Parathyroid adenoma (tissue), 2 donors: ENCODE measurements around the gene DNAJB8.

Source experiments
- H2AFZ ChIP-seq: fragments of 300-600 bp; sonication (generic); one replicate; pipeline ENCODE4 v1.7.0; 2017; ENCODE audit warnings: antibody characterized with exemption, mild to moderate bottlenecking
- H3K27ac ChIP-seq: fragments of 300-600 bp; sonication (generic); one replicate; pipeline ENCODE4 v1.7.0; 2017
- H3K27me3 ChIP-seq: fragments of 300-600 bp; sonication (generic); one replicate; pipeline ENCODE4 v1.7.0; 2017; ENCODE audit warnings: low read length; ENCODE audit not compliant: control insufficient read depth, insufficient read depth
- H3K36me3 ChIP-seq: fragments of 300-600 bp; sonication (generic); one replicate; pipeline ENCODE4 v1.7.0; 2017; ENCODE audit warnings: low read length; ENCODE audit not compliant: control insufficient read depth, insufficient read depth
- H3K4me1 ChIP-seq: fragments of 300-600 bp; sonication (generic); one replicate; pipeline ENCODE4 v1.7.0; 2017; ENCODE audit warnings: control low read depth
- H3K4me2 ChIP-seq: fragments of 300-600 bp; sonication (generic); one replicate; pipeline ENCODE4 v1.7.0; 2017; ENCODE audit warnings: low read length
- H3K4me3 ChIP-seq: fragments of 300-600 bp; sonication (generic); one replicate; pipeline ENCODE4 v1.7.0; 2017; ENCODE audit warnings: low read depth, low read length
- H3K79me2 ChIP-seq: fragments of 300-600 bp; sonication (generic); one replicate; pipeline ENCODE4 v1.7.0; 2017; ENCODE audit warnings: control low read depth
- H3K9ac ChIP-seq: fragments of 300-600 bp; sonication (generic); one replicate; pipeline ENCODE4 v1.7.0; 2017; ENCODE audit warnings: mild to moderate bottlenecking
- H3K9me3 ChIP-seq: fragments of 300-600 bp; sonication (generic); one replicate; pipeline ENCODE4 v1.7.0; 2017; ENCODE audit warnings: low read length; ENCODE audit not compliant: control insufficient read depth
- CTCF ChIP-seq: fragments of 300-600 bp; sonication (generic); IDR thresholded peaks from one replicate; pipeline ENCODE4 v1.7.0; 2017; ENCODE audit warnings: antibody characterized with exemption, mild to moderate bottlenecking
- donor health status: primary hyperparathyroidism.

The DNAJB8 gene

GRCh38 chr3:128442949-128443348, 23.7 kb downstream of the DNAJB8 start:
- Histone ChIP-seq H3K4me2 (no peak overlapping the region), H3K27me3 (no peaks in the 10 kb centered on the region), H2AFZ (no peak overlapping the region), H3K36me3 (no peaks in the 10 kb centered on the region), H3K9me3 (no peaks in the 10 kb centered on the region), H3K27ac (no peak overlapping the region), H3K79me2 (no peaks in the 10 kb centered on the region), H3K9ac (no peak overlapping the region), H3K4me1 (no peaks in the 10 kb centered on the region), H3K4me3 (no peak overlapping the region)
- no peak for TF ChIP-seq CTCF

- no peak for TF ChIP-seq CTCF
- no peaks in the 10 kb centered on the region for H3K79me2 ChIP-seq
- no peak overlapping the region for H3K9ac ChIP-seq
- H3K27me3 ChIP-seq: no peaks in the 10 kb centered on the region
- H3K9me3 ChIP-seq: no peaks in the 10 kb centered on the region
- H3K27ac ChIP-seq: no peak overlapping the region
- no peaks in the 10 kb centered on the region for H3K4me1 ChIP-seq
- H3K4me2 ChIP-seq: no peak overlapping the region
- no peak overlapping the region for H2AFZ ChIP-seq
- no peak overlapping the region for H3K4me3 ChIP-seq
- H3K36me3 ChIP-seq: no peaks in the 10 kb centered on the region
Observed at GRCh38 chr3:128442070-128442469, 24.6 kb downstream of the DNAJB8 start.

GRCh38 chr3:128439226-128439625, 27.5 kb downstream of the DNAJB8 start:
- no peaks in the 10 kb centered on the region for H3K27me3 ChIP-seq
- no peak overlapping the region for H3K27ac ChIP-seq
- H3K79me2 ChIP-seq: no peaks in the 10 kb centered on the region
- H2AFZ ChIP-seq: no peak overlapping the region
- H3K9me3 ChIP-seq: no peaks in the 10 kb centered on the region
- H3K4me3 ChIP-seq: no peak overlapping the region
- H3K4me2 ChIP-seq: no peak overlapping the region
- no peak for TF ChIP-seq CTCF
- H3K4me1 ChIP-seq: peaks cover 12% of the 10 kb centered on the region
- no peaks in the 10 kb centered on the region for H3K36me3 ChIP-seq
- H3K9ac ChIP-seq: no peak overlapping the region

DNA sequence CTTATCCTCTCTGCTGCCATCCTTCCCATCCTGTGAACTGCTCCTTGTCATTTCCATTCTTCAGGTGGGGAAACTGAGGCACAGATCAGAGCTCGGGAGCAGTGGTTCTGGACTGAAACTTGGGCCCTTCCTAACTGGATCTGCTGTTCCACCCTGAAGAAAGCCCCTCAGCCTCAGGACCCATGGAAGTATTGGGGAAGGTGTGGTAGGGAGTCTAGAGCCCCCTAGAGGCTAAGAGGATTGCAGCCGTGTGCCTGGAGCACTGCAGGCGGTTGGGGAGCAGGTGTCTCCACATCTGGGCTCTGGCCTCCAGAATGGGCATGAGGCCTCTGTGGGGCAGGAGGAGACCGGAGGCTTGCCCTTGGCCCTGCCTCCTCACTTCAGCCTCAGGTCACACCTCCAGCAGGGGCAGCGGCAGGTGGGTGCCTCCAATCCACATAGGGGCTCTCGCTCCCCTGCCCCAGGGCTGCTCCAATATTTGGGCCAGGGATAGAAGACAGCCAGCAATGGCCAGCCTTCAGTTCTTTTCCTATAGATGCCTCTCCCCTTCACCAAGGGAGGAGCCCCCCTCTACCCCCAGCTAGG, 28.1 kb downstream of the DNAJB8 start:
- TF ChIP-seq CTCF: peak; percentile 25

GRCh38 chr3:128436214-128436613, 30.5 kb downstream of the DNAJB8 start:
- no peak overlapping the region for H3K27ac ChIP-seq
- H3K27me3 ChIP-seq: no peaks in the 10 kb centered on the region
- peak overlapping the region; percentile 25 for H2AFZ ChIP-seq
- peaks cover 21% of the 10 kb centered on the region for H3K4me1 ChIP-seq
- no peaks in the 10 kb centered on the region for H3K9me3 ChIP-seq
- peak overlapping the region; percentile 62 for H3K4me2 ChIP-seq
- no peaks in the 10 kb centered on the region for H3K79me2 ChIP-seq
- H3K36me3 ChIP-seq: no peaks in the 10 kb centered on the region
- TF ChIP-seq CTCF: no peak
- no peak overlapping the region for H3K9ac ChIP-seq
- H3K4me3 ChIP-seq: no peak overlapping the region

More for the DNA sequence above, 28.1 kb downstream of the DNAJB8 start:
- H3K27ac ChIP-seq: no peak overlapping the region
- no peak overlapping the region for H2AFZ ChIP-seq
- H3K4me2 ChIP-seq: no peak overlapping the region
- H3K9ac ChIP-seq: no peak overlapping the region
- H3K4me3 ChIP-seq: no peak overlapping the region
- H3K36me3 ChIP-seq: no peaks in the 10 kb centered on the region
- H3K27me3 ChIP-seq: no peaks in the 10 kb centered on the region
- no peaks in the 10 kb centered on the region for H3K79me2 ChIP-seq
- peaks cover 12% of the 10 kb centered on the region for H3K4me1 ChIP-seq
- H3K9me3 ChIP-seq: no peaks in the 10 kb centered on the region
